H1 (cell line): ENCODE data around the gene GIMAP2.

Experiments
- ATF2 ChIP-seq: IDR thresholded peaks from 2 replicates; pipeline ENCODE4 v1.6.1; 2012; ENCODE audit warnings: low read length, inconsistent platforms
- BACH1 ChIP-seq: IDR thresholded peaks from 2 replicates; pipeline ENCODE4 v1.6.1; 2012; ENCODE audit warnings: low read length, improper control_type of control experiment
- BCL11A ChIP-seq, 2 experiments: IDR thresholded peaks; one replicate each; pipeline ENCODE4 v1.6.1; 2011; ENCODE audit warnings: low read depth in 2 of 2, low read length in 2 of 2, mild to moderate bottlenecking in 2 of 2
- CBX5 ChIP-seq: fragments of 300-800, 300-1000 bp; sonication (generic); IDR thresholded peaks from 2 replicates; pipeline ENCODE4 v1.7.1; 2016; ENCODE audit warnings: antibody characterized with exemption, low read length, low read depth
- CTCF ChIP-seq, 3 experiments: IDR thresholded peaks; 1 replicate in 2 of 3; 2 replicates in 1 of 3; pipeline versions ENCODE4 v1.5.1 to v1.6.1; 2011; ENCODE audit warnings: low read length in 3 of 3, mild to moderate bottlenecking in 3 of 3, inconsistent platforms in 2 of 3, low read depth in 1 of 3, moderate library complexity in 1 of 3; ENCODE audit not compliant: insufficient read depth in 1 of 3; ENCODE audit errors: control extremely low read depth in 1 of 3
- JUND ChIP-seq: IDR thresholded peaks from 2 replicates; pipeline ENCODE4 v1.6.1; 2011; ENCODE audit warnings: mild to moderate bottlenecking, improper control_type of control experiment, low read length
- KDM5A ChIP-seq: fragments of 200-600 bp; IDR thresholded peaks from 2 replicates; pipeline ENCODE4 v1.7.1; 2012; ENCODE audit warnings: mild to moderate bottlenecking, low read length, inconsistent platforms, mixed read lengths
- POLR2A ChIP-seq, 2 experiments: IDR thresholded peaks; 1 replicate in 1 of 2; 2 replicates in 1 of 2; pipeline ENCODE4 v1.6.1; 2011; ENCODE audit warnings: low read depth in 2 of 2, low read length in 2 of 2, mild to moderate bottlenecking in 2 of 2; ENCODE audit errors: control extremely low read depth in 1 of 2
- RFX5 ChIP-seq: IDR thresholded peaks from 2 replicates; pipeline ENCODE4 v1.6.1; 2011; ENCODE audit warnings: low read depth, low read length, improper control_type of control experiment, borderline replicate concordance
- RXRA ChIP-seq: IDR thresholded peaks from 2 replicates; pipeline ENCODE4 v1.6.1; 2011; ENCODE audit warnings: low read depth, mild to moderate bottlenecking, low read length, moderate library complexity; ENCODE audit not compliant: insufficient read depth
- TF ChIP-seq, protein P1 (sequence below): IDR thresholded peaks from 2 replicates; pipeline ENCODE4 v1.6.1; 2012; ENCODE audit warnings: inconsistent platforms

GRCh38 chr7:150657526-150657925 is 28.0 kb upstream of the GIMAP2 start:
- TF ChIP-seq, protein P1, sequence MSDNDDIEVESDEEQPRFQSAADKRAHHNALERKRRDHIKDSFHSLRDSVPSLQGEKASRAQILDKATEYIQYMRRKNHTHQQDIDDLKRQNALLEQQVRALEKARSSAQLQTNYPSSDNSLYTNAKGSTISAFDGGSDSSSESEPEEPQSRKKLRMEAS: no peak
- TF ChIP-seq CTCF (IDR thresholded peaks at IDR 0.05; ENCODE audit: control extremely low read depth in 1 of 3, insufficient read depth in 1 of 3, low read depth in 1 of 3, low read length in 3 of 3) (no peak), KDM5A (no peak), CBX5 (no peak), RXRA (no peak), BACH1 (no peak), POLR2A (IDR thresholded peaks at IDR 0.05; ENCODE audit: control extremely low read depth in 1 of 2, low read depth in 2 of 2, low read length in 2 of 2) (no peak), RFX5 (no peak), ATF2 (no peak), JUND (no peak), BCL11A (IDR thresholded peaks at IDR 0.05; ENCODE audit: low read depth in 2 of 2, low read length in 2 of 2) (no peak)
